A673 (cell line): ENCODE results near the gene CIT. TPM values are rescaled to one million over a fixed set of nuclear protein-coding genes. Genes with fewer than 3 reads are reported as not detected.

Experiments used
- BruUV-seq: library from RNA; stranded (reverse); fragments of 400-500 nt; replicated peaks from 2 replicates; lab custom pipeline; 2021; lab: Mats Ljungman, UMichigan
- CTCF ChIA-PET: fragments of 300-600 bp; sonication (Branson Sonifier 250); formaldehyde crosslinking; loops from one replicate; lab custom pipeline; 2022; ENCODE audit warnings: antibody characterized with exemption; lab: Charles Lee
- POLR2A ChIA-PET: fragments of 300-600 bp; sonication (Branson Sonifier 250); formaldehyde crosslinking; loops from one replicate; lab custom pipeline; 2022; ENCODE audit warnings: antibody characterized with exemption; ENCODE audit not compliant: low non-redundant PET; lab: Charles Lee
- DNase-seq: peaks from one replicate; pipeline ENCODE4 v3.0.0-alpha.2; 2015; ENCODE audit warnings: low spot score
- H3K27ac ChIP-seq: fragments of 200-600 bp; sonication (generic); 2 replicates; pipeline ENCODE4 v1.5.1; 2016; ENCODE audit warnings: mixed run types, low read depth, mild to moderate bottlenecking, mixed read lengths, antibody characterized with exemption, low read length; ENCODE audit not compliant: poor library complexity, severe bottlenecking
- H3K27me3 ChIP-seq: fragments of 200-600 bp; sonication (generic); replicated peaks from 2 replicates; pipeline ENCODE4 v1.6.1; 2017; ENCODE audit warnings: mixed run types, low read depth, mild to moderate bottlenecking, mixed read lengths, antibody characterized with exemption, low read length; ENCODE audit not compliant: insufficient read depth, poor library complexity
- H3K36me3 ChIP-seq: fragments of 200-600 bp; sonication (generic); 2 replicates; pipeline ENCODE4 v1.6.1; 2016; ENCODE audit warnings: mixed run types, mild to moderate bottlenecking, mixed read lengths, antibody characterized with exemption, low read length; ENCODE audit not compliant: insufficient read depth, poor library complexity, severe bottlenecking
- H3K4me1 ChIP-seq: fragments of 200-600 bp; sonication (generic); 2 replicates; pipeline ENCODE4 v1.6.1; 2017; ENCODE audit warnings: mixed run types, mild to moderate bottlenecking, mixed read lengths, antibody characterized with exemption, low read length; ENCODE audit not compliant: insufficient read depth, poor library complexity, severe bottlenecking
- H3K4me3 ChIP-seq: fragments of 200-600 bp; sonication (generic); 2 replicates; pipeline ENCODE4 v1.5.1; 2016; ENCODE audit warnings: low read depth, mixed run types, mild to moderate bottlenecking, mixed read lengths, low read length; ENCODE audit not compliant: poor library complexity, severe bottlenecking
- H3K9me3 ChIP-seq: fragments of 200-600 bp; sonication (generic); 2 replicates; pipeline ENCODE4 v1.6.1; 2016; ENCODE audit warnings: mixed run types, low read depth, mild to moderate bottlenecking, mixed read lengths, antibody characterized with exemption, low read length; ENCODE audit not compliant: poor library complexity, severe bottlenecking
- EZH2 ChIP-seq: fragments of 200-600 bp; sonication (generic); IDR thresholded peaks from 2 replicates; pipeline ENCODE4 v1.6.1; 2017; ENCODE audit warnings: borderline replicate concordance, low read depth, mild to moderate bottlenecking, mixed read lengths, antibody characterized with exemption, low read length; ENCODE audit not compliant: poor library complexity, severe bottlenecking
- intact Hi-C: fragments of 100-400 bp; cut with micrococcal nuclease; formaldehyde crosslinking; loops from one replicate; pipeline ENCODE4 v1.10.0; 2022; ENCODE audit not compliant: unreplicated experiment
- total RNA-seq: library from RNA; stranded (reverse); gene quantifications from 2 replicates; pipeline ENCODE4 v1.2.3, GENCODE V29; 2021
- TF ChIP-seq, protein P1 (sequence below): fragments of 300-800, 200-600 bp; sonication (generic); conservative IDR thresholded peaks from 2 replicates; pipeline ENCODE4 v1.5.1; 2017; ENCODE audit warnings: low read depth, mild to moderate bottlenecking, antibody characterized with exemption, low read length, moderate library complexity, mixed read lengths

Gene CIT
- total RNA-seq, 1 experiment from 2014 or later: 62.4 TPM

DNA sequence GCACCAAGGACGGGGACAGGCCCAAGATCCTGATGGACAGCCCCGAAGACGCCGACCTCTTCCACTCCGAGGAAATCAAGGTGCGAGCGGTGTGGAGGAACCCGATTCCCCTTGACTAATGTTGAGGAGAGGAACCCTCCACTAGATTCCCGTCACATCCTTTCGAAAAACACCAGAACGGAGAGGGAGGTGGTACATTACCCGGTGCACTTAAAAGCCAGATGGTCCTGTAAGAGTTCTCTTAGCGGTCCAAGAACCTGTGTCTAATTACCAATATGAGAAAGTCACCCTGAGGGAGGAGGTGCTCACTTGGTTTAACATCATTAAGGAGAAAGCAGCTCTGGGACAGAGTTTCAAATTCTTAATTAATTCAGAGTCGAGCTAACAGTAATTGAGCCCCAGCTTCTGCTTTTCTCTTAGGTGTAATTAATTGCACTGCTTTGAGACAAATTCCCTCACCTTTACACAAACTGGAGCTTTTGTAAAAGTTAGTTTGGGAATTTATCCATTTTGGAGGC is 208.7 kb downstream of the CIT start:
- H3K9me3 ChIP-seq: no peaks in the 10 kb centered on the region
- TF ChIP-seq, protein P1, sequence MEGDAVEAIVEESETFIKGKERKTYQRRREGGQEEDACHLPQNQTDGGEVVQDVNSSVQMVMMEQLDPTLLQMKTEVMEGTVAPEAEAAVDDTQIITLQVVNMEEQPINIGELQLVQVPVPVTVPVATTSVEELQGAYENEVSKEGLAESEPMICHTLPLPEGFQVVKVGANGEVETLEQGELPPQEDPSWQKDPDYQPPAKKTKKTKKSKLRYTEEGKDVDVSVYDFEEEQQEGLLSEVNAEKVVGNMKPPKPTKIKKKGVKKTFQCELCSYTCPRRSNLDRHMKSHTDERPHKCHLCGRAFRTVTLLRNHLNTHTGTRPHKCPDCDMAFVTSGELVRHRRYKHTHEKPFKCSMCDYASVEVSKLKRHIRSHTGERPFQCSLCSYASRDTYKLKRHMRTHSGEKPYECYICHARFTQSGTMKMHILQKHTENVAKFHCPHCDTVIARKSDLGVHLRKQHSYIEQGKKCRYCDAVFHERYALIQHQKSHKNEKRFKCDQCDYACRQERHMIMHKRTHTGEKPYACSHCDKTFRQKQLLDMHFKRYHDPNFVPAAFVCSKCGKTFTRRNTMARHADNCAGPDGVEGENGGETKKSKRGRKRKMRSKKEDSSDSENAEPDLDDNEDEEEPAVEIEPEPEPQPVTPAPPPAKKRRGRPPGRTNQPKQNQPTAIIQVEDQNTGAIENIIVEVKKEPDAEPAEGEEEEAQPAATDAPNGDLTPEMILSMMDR: no peak
- no peak for TF ChIP-seq EZH2
- no peaks in the 10 kb centered on the region for H3K27me3 ChIP-seq
- ChIA-PET POLR2A (no interaction called here), CTCF (interaction anchor here (0.6 to 1.4 kb wide), 4 partner anchors 10 to 258 kb away, joined by 3 to 7 read pairs (median 4); no protein-coding TSS in a partner anchor)
- no peak for DNase-seq
- H3K4me1 ChIP-seq: peaks cover 9% of the 10 kb centered on the region
- intact Hi-C loops: loop anchor here (5.0 kb wide), 1 partner anchor 946 kb away; no protein-coding TSS in a partner anchor
- peak overlapping the region; percentile 88 for H3K4me3 ChIP-seq
- H3K36me3 ChIP-seq: peaks cover 26% of the 10 kb centered on the region
- H3K27ac ChIP-seq: peak overlapping the region; percentile 86
- no TSS peak for BruUV-seq

DNA sequence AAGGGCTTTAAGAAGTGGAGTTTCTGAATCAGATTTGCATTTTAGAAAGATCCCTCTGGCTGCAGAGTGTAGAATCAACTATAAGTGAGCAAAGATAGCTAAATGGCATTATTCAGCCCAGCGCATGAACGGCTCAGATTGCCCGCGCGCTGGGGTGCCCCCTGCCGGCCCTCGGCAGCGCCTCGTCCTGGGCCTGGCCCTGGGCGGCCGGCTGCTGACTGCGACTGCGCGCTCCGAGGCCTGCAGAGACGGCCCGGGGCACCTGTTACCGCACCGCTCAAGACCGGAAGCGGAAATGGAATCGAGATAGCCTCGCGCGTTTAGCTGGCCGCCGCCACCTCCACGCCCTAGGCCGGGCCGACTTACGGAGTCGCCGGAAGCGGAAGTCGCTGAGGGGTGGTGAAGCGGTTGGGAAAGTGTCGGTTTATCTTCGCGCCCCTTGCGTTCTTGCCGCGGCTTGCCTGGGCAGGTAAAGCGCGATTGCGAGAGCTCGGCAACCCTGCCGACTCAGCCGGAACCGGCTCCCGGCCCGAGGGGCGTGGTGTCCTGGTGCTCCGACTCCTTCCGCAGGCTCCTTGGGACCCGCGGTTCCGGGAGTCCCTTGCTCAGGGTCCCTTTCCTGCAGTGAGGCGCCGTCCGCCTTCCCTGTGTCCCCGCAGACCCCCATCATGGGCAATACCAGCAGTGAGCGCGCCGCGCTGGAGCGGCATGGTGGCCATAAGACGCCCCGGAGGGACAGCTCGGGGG is 209.4 kb downstream of the CIT start, which contains the start of gene PRKAB1:
PRKAB1 (plus strand) TSS at position 557 of the 747 bp plus-strand sequence; CDS start at position 669, 112 bp downstream.
- TF ChIP-seq EZH2: no peak
- TF ChIP-seq, protein P1: peak; percentile 87
- CTCF ChIA-PET: interaction anchor here (0.6 to 1.4 kb wide), 7 partner anchors 10 to 1240 kb away, joined by 3 to 9 read pairs (median 5); no protein-coding TSS in a partner anchor
- H3K27ac ChIP-seq: peak within 1 kb of the TSS; percentile 86
- DNase-seq: peak; percentile 99
- intact Hi-C loops: loop anchor here (5.0 kb wide), 1 partner anchor 945 kb away; no protein-coding TSS in a partner anchor
- peaks cover 9% of the 10 kb centered on the region for H3K4me1 ChIP-seq
- peaks cover 21% of the 10 kb centered on the region for H3K36me3 ChIP-seq
- BruUV-seq: TSS peak; percentile 59
- H3K27me3 ChIP-seq: no peaks in the 10 kb centered on the region
- POLR2A ChIA-PET: interaction anchor here (0.6 kb wide), 1 partner anchor 11 kb away, joined by 3 read pairs; no protein-coding TSS in a partner anchor
- H3K4me3 ChIP-seq: peak within 1 kb of the TSS; percentile 88
- no peaks in the 10 kb centered on the region for H3K9me3 ChIP-seq

DNA sequence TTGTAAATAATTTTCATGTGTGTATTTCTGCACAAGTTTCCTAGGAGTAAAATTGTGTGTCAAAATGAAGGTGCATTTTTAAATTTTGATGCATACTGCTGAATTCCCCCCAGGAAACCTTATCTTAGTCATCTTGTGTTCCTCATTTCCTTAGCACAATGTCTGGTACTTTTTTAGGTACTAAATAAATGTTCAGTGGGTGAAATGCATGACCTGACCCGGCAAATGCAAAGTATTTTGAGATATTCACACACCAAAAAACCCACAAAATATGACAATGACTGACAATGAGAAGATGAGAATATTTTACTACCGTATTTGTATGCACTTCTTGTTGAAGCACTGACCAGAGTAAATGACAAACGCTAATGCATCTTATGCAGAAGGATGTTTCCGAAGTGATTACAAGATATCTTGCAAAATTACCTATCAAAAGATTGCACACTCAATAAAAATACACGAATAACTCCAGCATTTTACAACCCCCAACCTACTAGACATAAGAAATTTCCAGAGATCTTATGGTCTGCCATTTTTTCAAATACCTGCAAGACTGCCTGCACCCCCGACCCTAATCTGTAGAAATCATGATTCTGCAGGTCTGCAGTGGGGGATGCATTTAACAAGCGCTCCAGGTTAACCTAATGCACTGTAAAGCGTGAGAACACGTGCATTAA is 210.1 kb downstream of the CIT start:
- intact Hi-C loops: loop anchor here (5.0 kb wide), 1 partner anchor 945 kb away; no protein-coding TSS in a partner anchor
- no peak overlapping the region for H3K27ac ChIP-seq

More for the DNA sequence above, 210.1 kb downstream of the CIT start:
- TF ChIP-seq, protein P1: no peak
- TF ChIP-seq EZH2: no peak
- no TSS peak for BruUV-seq
- Histone ChIP-seq H3K4me3 (peak overlapping the region; percentile 88), H3K4me1 (peaks cover 9% of the 10 kb centered on the region), H3K36me3 (peaks cover 14% of the 10 kb centered on the region), H3K27me3 (no peaks in the 10 kb centered on the region), H3K9me3 (no peaks in the 10 kb centered on the region)
- POLR2A ChIA-PET: interaction anchor here (0.6 kb wide), 1 partner anchor 12 kb away, joined by 3 read pairs; no protein-coding TSS in a partner anchor
- CTCF ChIA-PET: interaction anchor here (0.7 to 1.4 kb wide), 4 partner anchors 9 to 1240 kb away, joined by 3 to 9 read pairs (median 6); no protein-coding TSS in a partner anchor
- DNase-seq: no peak
